HG03354 (cell line): ENCODE results near the gene UTS2.

Source experiments
- ATAC-seq: cut with Tn5 transposase; IDR thresholded peaks from one replicate; pipeline ENCODE4 v1.9.1; 2021; ENCODE audit warnings: mild to moderate bottlenecking; ENCODE audit not compliant: unreplicated experiment, poor library complexity, severe bottlenecking

UTS2 gene

GRCh38 chr1:7824701-7825100, 28.2 kb downstream of the UTS2 start:
- ATAC-seq = no peak

DNA sequence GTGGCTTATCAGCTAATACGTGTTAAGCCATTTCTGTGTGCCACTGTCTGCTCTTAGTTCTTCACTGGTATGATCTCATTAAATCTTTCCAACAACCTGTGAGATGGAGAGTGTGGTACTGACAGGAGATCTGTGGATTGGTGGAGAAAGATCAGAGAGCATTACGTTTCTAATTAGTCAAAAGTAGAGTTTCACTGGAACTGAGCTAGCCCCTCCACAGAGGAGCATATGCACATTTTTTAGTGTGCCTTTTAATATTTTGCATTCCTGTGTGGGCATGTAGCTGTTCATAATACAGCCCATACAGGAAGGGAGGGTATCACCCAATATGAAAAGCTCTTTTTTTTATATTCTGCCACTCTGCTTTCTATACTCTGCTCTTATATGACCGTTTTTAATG, 31.6 kb downstream of the UTS2 start:
- no peak for ATAC-seq

DNA sequence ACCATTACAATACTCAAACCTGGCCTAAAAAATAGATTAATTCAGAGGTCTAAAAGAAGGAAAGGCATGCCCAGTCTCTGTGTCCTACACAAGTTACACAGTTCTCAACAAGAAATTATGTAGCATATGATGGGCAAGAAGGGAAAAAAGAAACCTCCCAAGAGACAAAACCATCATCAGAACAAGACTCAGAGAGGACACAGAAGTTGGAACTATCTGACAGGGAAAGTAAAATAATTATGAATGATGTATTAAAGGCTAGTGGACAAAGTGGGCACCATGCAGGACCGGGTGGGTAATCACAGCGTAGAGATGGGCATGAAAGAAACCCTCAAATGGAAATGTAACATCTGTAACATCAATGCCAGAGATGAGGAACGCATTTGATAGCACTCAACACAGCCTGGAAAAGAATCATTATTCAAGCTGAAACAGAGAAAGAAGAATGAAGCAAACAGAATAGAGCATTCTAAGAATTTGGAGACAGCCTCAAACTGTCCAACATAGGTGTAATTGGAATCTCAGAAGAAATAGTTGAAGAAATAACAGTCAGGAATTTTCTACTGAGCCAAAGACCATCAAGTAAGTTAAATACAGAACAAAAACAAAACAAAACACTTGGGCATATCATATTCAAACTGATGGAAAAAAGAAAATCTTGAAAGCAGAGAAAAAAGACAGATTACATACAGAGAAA, 39.0 kb downstream of the UTS2 start:
- ATAC-seq = no peak

- no peak for ATAC-seq
These were observed 41.4 kb downstream of the UTS2 start for GRCh38 chr1:7811476-7811875.

DNA sequence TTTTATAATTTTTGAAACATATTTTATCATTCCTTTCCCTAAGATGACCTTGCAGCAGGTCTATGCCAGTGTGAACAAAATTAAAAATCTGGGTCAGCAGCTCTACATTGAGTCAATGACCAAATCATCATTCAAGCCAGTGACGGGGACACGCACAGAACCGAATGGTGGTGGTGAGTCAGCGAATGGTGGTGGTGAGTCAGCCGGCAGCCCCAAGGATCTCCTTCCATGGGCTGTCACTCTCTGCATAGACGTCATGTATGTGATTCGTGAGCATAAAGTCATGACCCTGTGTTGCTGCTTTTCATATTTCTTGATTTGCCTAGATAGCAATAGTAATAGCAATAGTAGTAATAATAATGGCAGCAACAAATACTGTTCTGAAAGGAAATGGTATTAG, 42.5 kb downstream of the UTS2 start:
- ATAC-seq = no peak

DNA sequence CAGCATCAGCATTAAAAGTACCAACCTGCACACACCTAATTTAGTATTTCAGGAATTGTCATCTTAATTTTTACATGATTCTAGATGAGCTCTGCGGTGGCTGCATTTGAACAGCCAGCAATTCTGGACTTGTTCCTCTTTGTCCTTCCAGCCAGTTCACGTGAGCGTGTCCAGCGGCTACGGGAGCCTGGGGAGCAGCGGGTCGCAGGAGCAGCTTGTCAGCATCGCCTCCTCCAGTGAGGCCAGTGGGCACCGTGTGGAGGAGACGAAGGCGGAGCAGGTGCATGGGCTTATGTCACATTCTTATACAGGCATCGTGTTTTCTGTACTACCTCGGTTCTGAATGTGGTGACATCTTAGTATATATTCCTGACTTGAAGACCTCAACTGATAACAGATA, 43.1 kb downstream of the UTS2 start:
- ATAC-seq = no peak

DNA sequence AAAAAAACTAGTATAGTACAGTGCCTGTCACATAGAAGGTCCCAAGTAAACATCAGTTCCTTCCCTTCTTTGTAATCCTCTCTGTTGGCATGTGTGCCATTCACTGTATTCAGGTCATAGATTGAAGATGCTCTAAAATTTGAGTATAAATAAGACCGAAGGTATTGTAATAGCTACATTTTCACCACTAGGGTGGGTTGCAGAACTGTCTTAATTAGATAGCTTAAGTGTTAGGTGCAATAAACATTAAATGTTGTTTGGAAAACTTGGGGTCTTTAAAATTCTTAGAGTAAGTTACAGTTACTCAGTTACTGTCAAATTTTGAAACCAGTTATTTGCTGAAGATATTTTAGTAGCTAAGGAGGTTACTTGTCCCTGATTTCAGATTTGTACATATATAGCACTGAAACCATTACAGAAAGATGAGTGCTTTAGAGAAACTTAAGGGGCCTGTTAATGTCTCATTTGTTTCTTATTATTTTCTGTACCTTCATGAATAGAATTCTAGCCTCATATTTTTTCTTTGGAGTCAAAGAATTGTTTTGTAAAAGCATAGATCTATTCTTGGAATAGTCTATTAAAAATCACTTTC, 44.5 kb downstream of the UTS2 start:
- ATAC-seq = no peak

- ATAC-seq = no peak
These were observed 47.4 kb downstream of the UTS2 start for GRCh38 chr1:7805460-7805859.
